Heart left ventricle (tissue), 16 donors: ENCODE data around the gene HS6ST1. TPM values are rescaled to one million over a fixed set of nuclear protein-coding genes. Genes with fewer than 3 reads are reported as not detected.

Experiments used
- ATAC-seq, 4 donors: fragments of 200-7000 bp; cut with Tn5 transposase; one replicate each; pipeline ENCODE4 v1.9.1; 2020 to 2022; ENCODE audit warnings: moderate library complexity in 4 of 4, mild to moderate bottlenecking in 3 of 4, moderate number of reproducible peaks in 1 of 4
- DNase-seq, 5 donors: peaks; one replicate each; pipeline ENCODE4 v3.0.0-alpha.2; 2020
- H3K27ac ChIP-seq, 12 donors: fragments of 200-600 bp; sonication (generic) in 4 of 12; one replicate each; pipeline versions ENCODE4 v1.5.0 to v1.8.0; 2016 to 2022; ENCODE audit warnings: mild to moderate bottlenecking in 2 of 12
- H3K27me3 ChIP-seq, 9 donors: fragments of 200-600 bp; sonication (generic) in 2 of 9; one replicate each; pipeline versions ENCODE4 v1.5.1 to v1.8.0; 2016 to 2022; ENCODE audit warnings: mild to moderate bottlenecking in 3 of 9
- H3K36me3 ChIP-seq, 9 donors: fragments of 200-600 bp; sonication (generic) in 2 of 9; one replicate each; pipeline versions ENCODE4 v1.5.0 to v1.8.0; 2018 to 2022; ENCODE audit warnings: mild to moderate bottlenecking in 2 of 9
- H3K4me1 ChIP-seq, 12 donors: fragments of 200-600 bp; sonication (generic) in 4 of 12; one replicate each; pipeline versions ENCODE4 v1.5.0 to v1.8.0; 2016 to 2022; ENCODE audit warnings: mild to moderate bottlenecking in 3 of 12
- H3K4me3 ChIP-seq, 12 donors: fragments of 200-600 bp; sonication (generic) in 4 of 12; one replicate each; pipeline versions ENCODE4 v1.5.0 to v1.8.0; 2017 to 2022; ENCODE audit warnings: mild to moderate bottlenecking in 9 of 12, moderate library complexity in 4 of 12
- H3K9me3 ChIP-seq, 12 donors: fragments of 200-600 bp; sonication (generic) in 4 of 12; one replicate each; pipeline versions ENCODE4 v1.5.0 to v1.8.0; 2016 to 2022; ENCODE audit warnings: mild to moderate bottlenecking in 1 of 12
- CTCF ChIP-seq, 12 donors: fragments of 200-600 bp; sonication (generic) in 4 of 12; IDR thresholded peaks; one replicate each; pipeline versions ENCODE4 v1.5.0 to v1.8.0; 2018 to 2022; ENCODE audit warnings: antibody characterized with exemption in 12 of 12, mild to moderate bottlenecking in 5 of 12
- POLR2A ChIP-seq, 2 donors: fragments of 450-650 bp; IDR thresholded peaks; one replicate each; pipeline ENCODE4 v1.6.1; 2017; ENCODE audit warnings: antibody characterized with exemption in 2 of 2, mild to moderate bottlenecking in 2 of 2, moderate library complexity in 2 of 2
- WGBS, 4 donors: extraction: QIAGEN DNeasy Blood & Tissue Kit in 2 of 4; methylation state at CpG; one replicate each; pipeline versions ENCODE4 v1.1.5 to v1.1.7; 2013 to 2018; 5-methylcytosine and 5-hydroxymethylcytosine counted together
- intact Hi-C, 10 donors: fragments of 100-400 bp; cut with DNase I; formaldehyde crosslinking; loops; one replicate each; pipeline versions ENCODE4 v1.11.1 to v1.14.2; 2022
- polyA plus RNA-seq, 2 donors: library from polyadenylated mRNA; stranded (reverse); fragments of 200-250 nt; gene quantifications; one replicate each; pipeline ENCODE4 v1.2.3, GENCODE V29; 2013
- total RNA-seq, 9 donors: library from RNA; depleted of rRNA in 2 of 9; stranded (reverse); fragments of >200 nt in 2 of 9; fragmentation: NEBNext Ultra II Directional in 3 of 9; extraction: Animal tissue kit (Norgen Biotek cat#: 25700) in 3 of 9; gene quantifications; one replicate each; pipeline versions ENCODE4 v1.1.0 to v1.2.4, GENCODE V29; 2016 to 2023
- donor health status: ischemic (EF 13 %, LVEDD 7.1; RV severe dilation, severe dysfunction).
- donor health status: healthy with polysubstance abuse.
- donor health status: DM: no; HTN: yes; CAD: no.
- donor health status: DM: no; HTN: no; CAD: no.
- donor health status: ischemic (EF 25% LVEDD 6.9; RV normal size, moderate dysfunction).
- donor health status: ischemic (EF 25% LVEDD 5.7; RV mildly dilated, moderate dysfunction).
- donor health status: healthy.
- donor health status: DM: yes; HTN: yes; CAD: no.
- donor health status: ischemic (EF 35%, LVEDD 5.7; RV mildly dilated, moderate dysfunction).
- donor health status: nonischemic (EF 11% LVEDD 7.7; RV severe dilation, severe dysfunction).
- donor health status: DM: yes; HTN: yes; CAD: no.
- donor health status: PGD.
- donor health status: ischemic (EF 29% LVEDD 5.4; RV normal size, mild dysfunction).
- donor health status: nonischemic (EF 23%, LVEDD 6.1; RV moderate dilation, normal function).

The HS6ST1 gene
- total and polyA plus RNA-seq, 11 donors = 15.6 to 87.3 (median 24.9) TPM

GRCh38 chr2:128303911-128304310, 14.8 kb downstream of the HS6ST1 start:
- Histone ChIP-seq H3K36me3 (no peaks in the 10 kb centered on the region), H3K9me3 (no peaks in the 10 kb centered on the region), H3K4me1 (peaks cover 12 to 54% (median 39%) of the 10 kb centered on the region in 12 donors), H3K27me3 (no peaks in the 10 kb centered on the region), H3K4me3 (no peak overlapping the region), H3K27ac (peak overlapping the region in 2 of 12 donors; percentile 77 to 83)
- 96 to 98% (median 96%) methylated on average over 8 of the region's 8 CpGs for WGBS, 4 donors
- TF ChIP-seq POLR2A (IDR thresholded peaks at IDR 0.05) (no peak), CTCF (IDR thresholded peaks at IDR 0.05) (no peak)
- DNase-seq (peak in 3 of 5 donors; percentile 10 to 14 (median 10)), ATAC-seq (no peak)
- intact Hi-C loops = loop anchor here in 2 of 10 donors (10.0 kb wide), 1 partner anchor 119 kb away; no protein-coding TSS in a partner anchor

GRCh38 chr2:128303095-128303791, 15.4 kb downstream of the HS6ST1 start:
- Histone ChIP-seq H3K27me3 (no peaks in the 10 kb centered on the region), H3K4me3 (no peak overlapping the region), H3K27ac (no peak overlapping the region), H3K4me1 (peaks cover 12 to 48% (median 33%) of the 10 kb centered on the region in 12 donors), H3K36me3 (no peaks in the 10 kb centered on the region), H3K9me3 (no peaks in the 10 kb centered on the region)
- DNase-seq (peak in 3 of 5 donors; percentile 9 to 19 (median 17)), ATAC-seq (no peak)
- intact Hi-C loops = loop anchor here in 2 of 10 donors (10.0 kb wide), 1 partner anchor 118 kb away; no protein-coding TSS in a partner anchor
- TF ChIP-seq POLR2A (IDR thresholded peaks at IDR 0.05) = no peak
- 80 to 87% (median 85%) methylated on average over 9 of the region's 9 CpGs for WGBS, 4 donors

GRCh38 chr2:128302744-128303067, 16.0 kb downstream of the HS6ST1 start:
- Histone ChIP-seq H3K36me3 (no peaks in the 10 kb centered on the region), H3K9me3 (no peaks in the 10 kb centered on the region), H3K27me3 (no peaks in the 10 kb centered on the region), H3K4me1 (peaks cover 12 to 42% (median 29%) of the 10 kb centered on the region in 12 donors), H3K4me3 (no peak overlapping the region), H3K27ac (peak overlapping the region in 1 of 12 donors; percentile 69)
- DNase-seq (peak in 2 of 5 donors; percentile 20 to 49), ATAC-seq (no peak)
- TF ChIP-seq POLR2A (IDR thresholded peaks at IDR 0.05) (no peak), CTCF (IDR thresholded peaks at IDR 0.05) (no peak)
- intact Hi-C loops = loop anchor here in 2 of 10 donors (10.0 kb wide), 1 partner anchor 118 kb away; no protein-coding TSS in a partner anchor
- 87 to 92% (median 90%) methylated on average over 8 of the region's 8 CpGs for WGBS, 4 donors

GRCh38 chr2:128302011-128302743, 16.5 kb downstream of the HS6ST1 start:
- H3K36me3 ChIP-seq = no peaks in the 10 kb centered on the region
- ATAC-seq = no peak
- no peaks in the 10 kb centered on the region for H3K9me3 ChIP-seq
- TF ChIP-seq POLR2A (IDR thresholded peaks at IDR 0.05) = no peak
- H3K27me3 ChIP-seq = no peaks in the 10 kb centered on the region
- DNase-seq = peak in 1 of 5 donors; percentile 15
- H3K27ac ChIP-seq = peak overlapping the region in 1 of 12 donors; percentile 69
- 87 to 98% (median 92%) methylated on average over 6 to 8 of the region's 8 CpGs for WGBS, 4 donors
- peaks cover 12 to 40% (median 27%) of the 10 kb centered on the region in 12 donors for H3K4me1 ChIP-seq
- no peak overlapping the region for H3K4me3 ChIP-seq
- intact Hi-C loops = loop anchor here in 2 of 10 donors (10.0 kb wide), 1 partner anchor 117 kb away; no protein-coding TSS in a partner anchor

- H3K27me3 ChIP-seq = no peaks in the 10 kb centered on the region
- 77 to 89% (median 85%) methylated on average over 7 to 13 of the region's 13 CpGs for WGBS, 4 donors
- TF ChIP-seq CTCF (IDR thresholded peaks at IDR 0.05) (no peak), POLR2A (IDR thresholded peaks at IDR 0.05) (no peak)
- peak in 2 of 5 donors; percentile 22 to 57 for DNase-seq
- H3K4me3 ChIP-seq = no peak overlapping the region
- no peak for ATAC-seq
- intact Hi-C loops = loop anchor here in 2 of 10 donors (10.0 kb wide), 1 partner anchor 117 kb away; no protein-coding TSS in a partner anchor
- H3K9me3 ChIP-seq = no peaks in the 10 kb centered on the region
- H3K36me3 ChIP-seq = no peaks in the 10 kb centered on the region
- peak overlapping the region in 1 of 12 donors; percentile 69 for H3K27ac ChIP-seq
- peaks cover 12 to 35% (median 22%) of the 10 kb centered on the region in 12 donors for H3K4me1 ChIP-seq
Measured at GRCh38 chr2:128301501-128301966, 17.1 kb downstream of the HS6ST1 start.
